K562 (cell line): ENCODE measurements around the gene OBP2A. TPM values are rescaled to one million over a fixed set of nuclear protein-coding genes. Genes with fewer than 3 reads are reported as not detected.

Experiments
- ATAC-seq: fragments of 200-7000 bp; cut with Tn5 transposase; 3 replicates; pipeline ENCODE4 v1.9.1; 2020; ENCODE audit warnings: moderate library complexity
- BruUV-seq: library from RNA; stranded (reverse); fragments of 400-500 nt; replicated peaks from 2 replicates; lab custom pipeline; 2021; lab: Mats Ljungman, UMichigan
- CTCF ChIA-PET: fragments of 300-600 bp; formaldehyde crosslinking; extraction: SDS; loops from one replicate; lab custom pipeline; 2021; ENCODE audit warnings: low intra/inter-chr PET ratio; lab: Yijun Ruan, JAX
- POLR2A ChIA-PET: fragments of 300-600, 350-650 bp; sonication (Branson Sonifier 250); formaldehyde crosslinking; extraction: SDS; loops from one replicate; lab custom pipeline; 2021; ENCODE audit warnings: antibody characterized with exemption, inconsistent platforms; lab: Yijun Ruan, JAX
- DNase-seq, 4 experiments: peaks; one replicate each; pipeline versions ENCODE4 v3.0.0 to v3.0.0-alpha.2; 2011 to 2018; ENCODE audit warnings: low spot score in 3 of 4, mixed read lengths in 3 of 4; ENCODE audit errors: extremely low read depth in 1 of 4
- FAIRE-seq: peaks from 2 replicates; lab custom pipeline; 2011; peaks lifted over from hg19 to GRCh38; lab: Jason Lieb, UNC
- H2AFZ ChIP-seq: 2 replicates; pipeline ENCODE4 v1.6.0; 2011; ENCODE audit warnings: low read depth, low read length, control low read depth, inconsistent platforms
- H3K27ac ChIP-seq: fragments of 200-600 bp; 3 replicates; pipeline ENCODE4 v1.8.0; 2011; ENCODE audit warnings: low read depth, mild to moderate bottlenecking, control low read depth, inconsistent platforms, low read length, moderate library complexity, mixed read lengths; ENCODE audit errors: extremely low read depth
- H3K27me3 ChIP-seq, 2 experiments: fragments of 300-600 bp in 1 of 2; 2 replicates in 1 of 2; 3 replicates in 1 of 2; pipeline versions ENCODE4 v1.6.0 to v1.8.0; 2011; ENCODE audit warnings: inconsistent platforms in 2 of 2, low read length in 2 of 2, mild to moderate bottlenecking in 1 of 2, mixed read lengths in 1 of 2, moderate library complexity in 1 of 2; ENCODE audit not compliant: control insufficient read depth in 2 of 2, insufficient read depth in 2 of 2
- H3K36me3 ChIP-seq: fragments of 300-600 bp; 3 replicates; pipeline ENCODE4 v1.8.0; 2011; ENCODE audit warnings: mild to moderate bottlenecking, low read length, inconsistent platforms; ENCODE audit not compliant: control insufficient read depth, insufficient read depth
- H3K4me1 ChIP-seq, 2 experiments: fragments of 200-600 bp in 1 of 2; replicated peaks in 1 of 2; 2 replicates in 1 of 2; 3 replicates in 1 of 2; pipeline versions ENCODE4 v1.5.1 to v1.8.0; 2011; ENCODE audit warnings: inconsistent platforms in 2 of 2, low read length in 2 of 2, mild to moderate bottlenecking in 1 of 2, mixed read lengths in 1 of 2, moderate library complexity in 1 of 2; ENCODE audit not compliant: control insufficient read depth in 2 of 2, insufficient read depth in 2 of 2
- H3K4me2 ChIP-seq: 2 replicates; pipeline ENCODE4 v1.6.1; 2011; ENCODE audit warnings: low read length, control low read depth, inconsistent platforms, mixed read lengths; ENCODE audit not compliant: insufficient read depth
- H3K4me3 ChIP-seq: fragments of 200-600 bp; sonication (generic), shearing (Covaris generic); 2 replicates; pipeline ENCODE4 v1.5.1; 2016; ENCODE audit warnings: control low read depth, inconsistent platforms
- H3K79me2 ChIP-seq: fragments of 200-600 bp; 3 replicates; pipeline ENCODE4 v1.8.0; 2011; ENCODE audit warnings: low read length, inconsistent platforms; ENCODE audit not compliant: control insufficient read depth, insufficient read depth
- H3K9ac ChIP-seq, 2 experiments: 2 replicates each; pipeline versions ENCODE4 v1.6.0 to v1.6.1; 2011; ENCODE audit warnings: low read depth in 2 of 2, low read length in 2 of 2, control low read depth in 1 of 2, inconsistent platforms in 1 of 2, mild to moderate bottlenecking in 1 of 2, mixed read lengths in 1 of 2; ENCODE audit not compliant: insufficient read depth in 1 of 2
- H3K9me1 ChIP-seq: one replicate; pipeline ENCODE4 v1.6.0; 2011; ENCODE audit warnings: inconsistent platforms, mild to moderate bottlenecking, low read length, moderate library complexity; ENCODE audit not compliant: control insufficient read depth, insufficient read depth
- H3K9me3 ChIP-seq: replicated peaks from 2 replicates; pipeline ENCODE4 v1.5.1; 2011; ENCODE audit warnings: low read depth, low read length, inconsistent platforms; ENCODE audit not compliant: control insufficient read depth, insufficient read depth
- H4K20me1 ChIP-seq: replicated peaks from 2 replicates; pipeline ENCODE4 v1.6.1; 2011; ENCODE audit warnings: low read length, inconsistent platforms, mixed read lengths; ENCODE audit not compliant: control insufficient read depth, insufficient read depth
- ATF7 ChIP-seq: fragments of 450-650 bp; IDR thresholded peaks from 2 replicates; pipeline ENCODE4 v1.7.1; 2014; ENCODE audit warnings: mild to moderate bottlenecking, moderate library complexity
- BDP1 ChIP-seq: IDR thresholded peaks from 3 replicates; pipeline ENCODE4 v1.6.1; 2011; ENCODE audit not compliant: insufficient read length, insufficient read depth
- CHD2 ChIP-seq: IDR thresholded peaks from 2 replicates; pipeline ENCODE4 v1.6.1; 2011; ENCODE audit warnings: low read depth, low read length
- ETV1 ChIP-seq: fragments of 450-650 bp; conservative IDR thresholded peaks from 2 replicates; pipeline ENCODE4 v1.6.1; 2016; ENCODE audit warnings: missing genetic modification characterization, control low read depth, low read depth, missing compliant biosample characterization
- HMG20A ChIP-seq: fragments of 450-650 bp; formaldehyde crosslinking; conservative IDR thresholded peaks from 2 replicates; pipeline ENCODE4 v1.4.0; 2020; ENCODE audit warnings: mild to moderate bottlenecking, mixed read lengths
- ILF3 ChIP-seq: fragments of 450-650 bp; IDR thresholded peaks from 2 replicates; pipeline ENCODE4 v1.6.1; 2018; ENCODE audit warnings: antibody characterized with exemption, mild to moderate bottlenecking, moderate library complexity, borderline replicate concordance
- KAT7 ChIP-seq: sonication (generic); formaldehyde crosslinking; IDR thresholded peaks from 2 replicates; pipeline ENCODE4 v1.8.0; 2022; ENCODE audit warnings: missing genetic modification reagents, mild to moderate bottlenecking, borderline replicate concordance
- LARP7 ChIP-seq: fragments of 450-650 bp; IDR thresholded peaks from 2 replicates; pipeline ENCODE4 v1.6.1; 2016
- NCOA4 ChIP-seq: fragments of 450-650 bp; IDR thresholded peaks from 2 replicates; pipeline ENCODE4 v1.6.1; 2018; ENCODE audit warnings: mild to moderate bottlenecking; ENCODE audit not compliant: partially characterized antibody
- POLR2H ChIP-seq: IDR thresholded peaks from 2 replicates; pipeline ENCODE4 v1.6.1; 2016; ENCODE audit warnings: missing genetic modification characterization, low read depth, mild to moderate bottlenecking, control low read depth, missing compliant biosample characterization, moderate library complexity
- PYGO2 ChIP-seq: fragments of 450-650 bp; IDR thresholded peaks from 2 replicates; pipeline ENCODE4 v1.6.1; 2016; ENCODE audit warnings: mild to moderate bottlenecking, missing genetic modification characterization, moderate library complexity, missing compliant biosample characterization
- SIX5 ChIP-seq, 2 experiments: IDR thresholded peaks; 2 replicates each; pipeline ENCODE4 v1.6.1; 2011; ENCODE audit warnings: low read length in 2 of 2, borderline replicate concordance in 1 of 2, low read depth in 1 of 2, mild to moderate bottlenecking in 1 of 2, moderate library complexity in 1 of 2; ENCODE audit not compliant: insufficient read depth in 1 of 2
- XRCC4 ChIP-seq: IDR thresholded peaks from one replicate; pipeline ENCODE4 v1.6.1; 2011; ENCODE audit not compliant: insufficient read depth, insufficient read length; ENCODE audit errors: extremely low read depth
- ZNF121 ChIP-seq: sonication (generic); formaldehyde crosslinking; conservative IDR thresholded peaks from 2 replicates; pipeline ENCODE4 v1.8.0; 2022; ENCODE audit warnings: missing genetic modification reagents
- ZNF384 ChIP-seq: IDR thresholded peaks from 2 replicates; pipeline ENCODE4 v1.6.1; 2012; ENCODE audit warnings: low read depth, low read length, improper control_type of control experiment
- WGBS: fragments of 100-300 bp; shearing (Covaris generic); methylation state at CpG from one replicate; pipeline ENCODE4 v1.1.6; 2016; ENCODE audit warnings: low coverage, mixed read lengths; ENCODE audit not compliant: insufficient coverage; ENCODE audit errors: missing lambda C conversion rate; 5-methylcytosine and 5-hydroxymethylcytosine counted together
- in situ Hi-C: fragments of 300-500 bp; cut with MboI; formaldehyde crosslinking; loops from 4 replicates; pipeline ENCODE4 v1.15.0; 2018; ENCODE audit warnings: inconsistent platforms, mixed read lengths
- intact Hi-C: fragments of 100-400 bp; cut with micrococcal nuclease; formaldehyde crosslinking; loops from 2 replicates; pipeline ENCODE4 v1.14.2; 2022
- polyA plus RNA-seq, 8 experiments: library from polyadenylated mRNA; depleted of rRNA in 4 of 8; stranded (reverse) in 5 of 8; unstranded in 3 of 8; fragments of >200 nt; fragmentation: Nextera tagmentation in 2 of 8; fragmentation: Illumina TruSeq in 1 of 8; extraction: Ambion mirVana in 2 of 8; extraction: Trizol in 1 of 8; gene quantifications; 2 replicates each; pipeline versions ENCODE4 v1.2.1 to v1.2.3, GENCODE V29; 2011 to 2014; ENCODE audit warnings: inconsistent platforms in 1 of 8, missing spikeins in 1 of 8
- total RNA-seq, 7 experiments: library from RNA; depleted of rRNA in 6 of 7; stranded (reverse); fragments of >200 nt in 6 of 7; fragmentation: Illumina TruSeq in 2 of 7; extraction: Trizol in 2 of 7; gene quantifications; 2 replicates each; pipeline versions ENCODE4 v1.2.1 to v1.2.3, GENCODE V29; 2011 to 2021; ENCODE audit warnings: low replicate concordance in 1 of 7
- TF ChIP-seq, protein P1 (sequence below): sonication (generic); formaldehyde crosslinking; IDR thresholded peaks from 2 replicates; pipeline ENCODE4 v1.8.0; 2022; ENCODE audit warnings: missing genetic modification reagents, mild to moderate bottlenecking, borderline replicate concordance

OBP2A gene
- total and polyA plus RNA-seq, 9 of the 15 experiments (the other 6 are each of a cell fraction or from before 2014, with no cell fraction given): not detected

DNA sequence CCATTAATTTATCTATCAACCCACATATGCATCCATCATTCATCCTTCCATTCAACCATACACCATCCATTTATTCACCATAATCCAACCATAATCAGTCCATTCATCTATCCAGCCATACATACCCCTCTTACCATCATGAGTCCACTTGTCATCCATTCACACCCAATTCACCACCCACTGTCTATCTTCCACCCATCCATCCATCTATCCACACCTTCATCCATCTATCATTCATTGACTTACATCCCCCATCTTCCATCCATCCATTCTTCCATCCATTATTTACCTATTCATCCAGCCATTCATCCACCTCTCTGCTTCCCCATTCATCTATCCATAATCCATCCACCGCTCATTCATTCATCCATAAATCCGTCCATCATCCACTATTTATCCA is 33.4 kb downstream of the OBP2A start:
- no peak for ATAC-seq
- POLR2A ChIA-PET: no interaction called here
- DNase-seq: no peak
- Histone ChIP-seq H2AFZ (no peak overlapping the region), H3K4me2 (no peak overlapping the region), H3K27me3 (peaks cover 9 to 66% of the 10 kb centered on the region in 2 experiments; a peak in 3 of 5 replicates), H3K36me3 (no peaks in the 10 kb centered on the region), H3K4me3 (no peak overlapping the region), H4K20me1 (no peaks in the 10 kb centered on the region), H3K79me2 (no peaks in the 10 kb centered on the region), H3K9me3 (no peaks in the 10 kb centered on the region), H3K9ac (no peak overlapping the region), H3K9me1 (no peaks in the 10 kb centered on the region), H3K27ac (no peak overlapping the region), H3K4me1 (peaks cover 0 to 20% of the 10 kb centered on the region in 2 experiments; a peak in 1 of 5 replicates)
- FAIRE-seq: no peak
- in situ Hi-C loops: no loop called here
- no TSS peak for BruUV-seq
- TF ChIP-seq LARP7 (no peak), PYGO2 (tag) (no peak)
- intact Hi-C loops: no loop called here
- CTCF ChIA-PET: no interaction called here
- whole genome bisulfite sequencing: 0% methylated on average over 2 of the region's 2 CpGs

DNA sequence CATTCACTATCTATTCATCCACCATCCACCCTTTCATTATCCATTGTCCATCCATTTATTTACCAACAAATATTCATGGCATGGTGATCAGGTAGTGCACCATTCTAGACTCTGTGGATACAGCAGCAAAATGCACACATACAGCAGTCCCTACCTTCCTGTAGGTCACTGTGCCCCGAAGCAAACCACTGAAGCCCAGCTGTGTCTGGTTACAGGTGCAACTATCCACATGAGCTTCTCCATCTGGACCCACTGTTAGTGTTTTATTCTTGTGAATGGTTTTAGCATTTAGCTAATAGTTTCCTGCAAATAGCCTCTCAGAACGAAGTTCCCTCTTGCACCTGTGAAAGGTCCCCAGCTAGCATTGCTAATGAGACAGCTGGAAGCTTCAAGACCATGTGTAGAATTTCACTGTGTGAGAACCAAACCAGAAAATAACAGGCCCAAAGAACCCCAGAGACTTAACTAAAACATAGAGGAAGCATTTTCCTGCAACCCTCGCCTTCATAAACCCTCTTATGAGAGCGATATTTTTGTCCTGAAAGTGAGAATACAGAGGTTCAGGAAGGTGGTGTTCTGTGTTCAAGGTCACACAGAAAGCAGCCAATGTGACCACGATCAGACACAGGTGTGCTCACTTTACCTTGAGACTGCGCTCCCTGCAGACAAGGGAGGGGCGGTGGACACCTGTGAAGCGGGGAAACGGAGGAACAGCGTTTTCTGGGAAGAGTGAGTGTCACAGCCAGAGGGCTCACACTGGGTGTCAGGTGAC is 34.1 kb downstream of the OBP2A start:
- no peaks in the 10 kb centered on the region for H4K20me1 ChIP-seq
- ChIA-PET CTCF (no interaction called here), POLR2A (no interaction called here)
- H3K36me3 ChIP-seq: no peaks in the 10 kb centered on the region
- in situ Hi-C loops (no loop called here), intact Hi-C loops (no loop called here)
- no TSS peak for BruUV-seq
- H3K27ac ChIP-seq: no peak overlapping the region
- H2AFZ ChIP-seq: no peak overlapping the region
- WGBS: 0% methylated on average over 10 of the region's 10 CpGs
- peaks cover 0 to 18% of the 10 kb centered on the region in 2 experiments; a peak in 1 of 5 replicates for H3K4me1 ChIP-seq
- ATAC-seq (no peak), FAIRE-seq (no peak), DNase-seq (no peak)
- H3K9me1 ChIP-seq: no peaks in the 10 kb centered on the region
- peaks cover 2 to 64% of the 10 kb centered on the region in 2 experiments; a peak in 3 of 5 replicates for H3K27me3 ChIP-seq
- no peak overlapping the region for H3K4me3 ChIP-seq
- H3K79me2 ChIP-seq: no peaks in the 10 kb centered on the region
- no peak overlapping the region for H3K4me2 ChIP-seq
- no peaks in the 10 kb centered on the region for H3K9me3 ChIP-seq
- no peak overlapping the region for H3K9ac ChIP-seq
- TF ChIP-seq XRCC4: no peak
- no peak for TF ChIP-seq ATF7
- TF ChIP-seq NCOA4: no peak
- TF ChIP-seq, protein P1, sequence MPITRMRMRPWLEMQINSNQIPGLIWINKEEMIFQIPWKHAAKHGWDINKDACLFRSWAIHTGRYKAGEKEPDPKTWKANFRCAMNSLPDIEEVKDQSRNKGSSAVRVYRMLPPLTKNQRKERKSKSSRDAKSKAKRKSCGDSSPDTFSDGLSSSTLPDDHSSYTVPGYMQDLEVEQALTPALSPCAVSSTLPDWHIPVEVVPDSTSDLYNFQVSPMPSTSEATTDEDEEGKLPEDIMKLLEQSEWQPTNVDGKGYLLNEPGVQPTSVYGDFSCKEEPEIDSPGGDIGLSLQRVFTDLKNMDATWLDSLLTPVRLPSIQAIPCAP: no peak
- TF ChIP-seq BDP1: no peak
- no peak for TF ChIP-seq ZNF384
- no peak for TF ChIP-seq ZNF121
- no peak for TF ChIP-seq SIX5 (IDR thresholded peaks at IDR 0.05; ENCODE audit: borderline replicate concordance in 1 of 2, insufficient read depth in 1 of 2, low read depth in 1 of 2, low read length in 2 of 2)
- TF ChIP-seq ILF3: no peak
- TF ChIP-seq KAT7 (CRISPR knock-in tag): no peak
- TF ChIP-seq HMG20A (CRISPR knock-in tag): no peak
- no peak for TF ChIP-seq POLR2H (tag)
- no peak for TF ChIP-seq ETV1 (tag)
- TF ChIP-seq CHD2: no peak
